Stimulated activated CD4-positive, alpha-beta T cell treated with anti-CD3 and anti-CD28 coated beads, Interleukin-2, amount 100 ng/mL, for 24 hours (primary cell): ENCODE measurements around the gene SRSF3.
"Not testable (repeated sequence)": the region's sequence is repeated elsewhere in the genome, so short reads cannot be mapped to it uniquely, and the experiment has no call there.

Source experiments
- DNase-seq, 2 donors: peaks; one replicate each; pipeline ENCODE4 v3.0.0-alpha.2; 2020

Gene SRSF3

DNA sequence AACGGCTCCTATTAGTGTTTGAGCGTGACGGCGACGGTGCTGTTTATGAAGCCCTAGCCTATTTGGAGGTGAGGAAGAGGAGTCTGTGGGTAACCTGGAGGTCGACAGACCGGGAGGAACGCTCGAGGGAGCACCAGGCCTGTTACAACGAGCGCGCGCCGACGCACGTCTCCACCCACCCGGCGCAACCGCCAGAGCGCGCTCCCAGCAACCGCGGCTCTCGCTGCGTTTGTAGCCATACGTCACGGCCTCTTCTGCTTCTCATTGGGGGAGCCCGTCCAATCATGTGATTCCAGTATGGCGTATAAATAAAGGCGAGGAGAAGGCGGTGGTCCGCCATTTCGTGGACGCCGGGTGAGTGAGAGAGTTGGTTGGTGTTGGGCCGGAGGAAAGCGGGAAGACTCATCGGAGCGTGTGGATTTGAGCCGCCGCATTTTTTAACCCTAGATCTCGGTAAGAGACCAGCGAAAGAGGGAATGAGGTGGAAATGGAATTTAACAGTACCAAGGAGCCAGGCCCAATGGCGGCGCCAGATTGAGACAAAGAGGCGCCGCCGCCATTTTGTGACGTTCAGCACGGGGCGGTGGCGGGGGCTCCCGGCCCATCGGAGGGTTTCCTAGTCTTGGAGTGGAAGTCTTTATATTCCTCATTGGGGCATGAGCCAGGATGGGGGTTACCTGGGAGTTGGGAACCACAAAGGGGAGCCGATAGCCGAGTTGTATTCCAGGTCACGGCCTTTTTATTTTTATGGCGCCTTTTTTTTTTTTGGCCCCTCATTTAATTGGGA lies at the start of gene SRSF3:
Gene SRSF3, plus strand, starts transcription at position 334 of the 787 bp plus-strand sequence. CDS start 2,401 bp downstream, outside the sequence.
- peak; percentile 91 to 92 for DNase-seq

DNA sequence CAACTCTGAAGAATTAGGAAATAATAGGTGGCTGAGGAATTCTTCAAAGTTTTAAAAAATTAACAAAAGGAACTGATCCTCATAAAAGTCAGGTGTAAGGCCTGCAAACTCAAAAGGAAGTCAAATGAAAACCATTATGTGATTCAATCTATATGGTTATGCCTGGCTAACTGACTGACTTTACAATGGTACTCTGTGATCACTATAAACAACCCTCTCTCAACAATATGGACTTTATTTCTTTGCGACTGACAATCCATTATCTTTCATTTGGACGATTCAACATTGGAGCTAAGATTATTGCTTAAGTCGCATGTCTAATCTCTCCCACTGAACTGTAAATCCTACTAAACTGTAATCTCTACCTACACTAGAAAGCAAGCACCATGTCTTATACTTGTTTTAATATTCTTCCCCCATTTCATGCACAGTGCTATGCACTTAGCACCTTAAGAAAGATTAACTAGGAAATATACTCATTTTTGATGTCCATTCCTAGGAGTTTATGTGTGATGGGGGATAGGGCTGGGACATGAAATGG lies 48.3 kb upstream of the SRSF3 start:
- DNase-seq = no peak

DNA sequence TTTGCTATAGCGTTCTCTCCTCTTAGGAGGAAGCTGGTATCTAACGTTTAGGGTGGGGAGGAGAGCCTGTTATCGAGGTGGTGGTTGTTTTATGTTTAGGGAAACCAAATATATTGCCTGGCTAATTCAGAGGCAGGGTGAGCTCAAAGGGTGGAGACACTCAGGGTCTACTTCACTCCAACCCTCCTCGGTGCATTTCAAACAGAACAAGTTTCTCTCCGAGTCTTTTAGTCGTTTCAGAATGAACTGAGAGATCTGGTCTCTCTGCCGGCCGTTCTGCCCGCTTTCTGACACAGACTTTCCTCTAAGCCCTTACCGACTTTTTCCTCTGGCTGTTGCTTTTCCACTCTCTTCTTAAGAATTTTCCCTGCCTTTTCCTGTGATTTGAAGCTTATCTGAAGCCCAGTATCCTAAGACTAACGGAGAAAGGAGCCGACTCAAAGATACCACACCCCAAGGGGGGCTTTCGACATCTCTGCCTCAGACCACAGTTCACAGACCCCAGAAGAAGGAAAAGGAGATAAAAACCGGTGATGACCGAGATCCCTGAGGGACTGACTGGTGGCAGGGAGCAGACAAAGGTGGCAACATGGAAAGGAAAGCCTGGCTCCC lies 47.7 kb upstream of the SRSF3 start:
- peak in 1 of 2 donors; percentile 32 for DNase-seq

DNA sequence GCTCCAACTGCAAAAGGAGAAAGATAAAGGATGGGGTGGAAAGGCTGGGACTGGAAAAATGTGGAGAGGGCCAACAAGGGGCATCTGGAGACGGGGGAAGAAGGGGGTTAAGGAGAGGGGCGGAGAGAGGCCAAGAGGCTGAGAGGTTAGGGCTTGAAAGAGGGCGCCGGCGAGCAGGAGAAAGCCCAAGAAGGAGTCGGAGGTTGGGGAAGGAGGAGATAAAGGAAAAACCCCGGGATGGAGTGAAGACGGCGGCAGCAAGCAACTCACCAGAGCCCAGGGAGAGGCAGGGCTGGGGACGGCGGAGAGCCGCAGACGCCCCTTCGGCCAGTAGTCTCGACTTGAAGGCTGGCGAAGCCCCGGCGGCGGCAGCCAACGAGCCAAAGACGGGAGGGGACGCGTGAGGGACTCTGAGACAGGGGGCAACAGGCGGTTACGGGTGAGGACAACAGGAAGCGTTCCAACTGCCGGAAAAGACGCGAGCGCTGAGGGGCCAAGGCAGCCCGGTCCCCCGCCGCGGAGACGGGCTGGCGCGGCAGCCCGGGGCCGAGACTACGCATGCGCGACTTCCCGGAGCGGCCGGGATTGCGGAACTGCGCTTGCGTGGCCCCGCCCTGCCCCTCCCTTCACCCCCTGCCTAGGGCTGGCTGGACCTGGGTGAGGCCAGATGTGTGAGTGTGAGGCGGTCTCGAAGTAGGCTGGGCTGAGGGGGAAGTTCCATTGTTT lies 47.1 kb upstream of the SRSF3 start, which contains the start of gene STK38:
Gene STK38, minus strand, starts transcription at position 560 of the 726 bp plus-strand sequence. CDS start 7,277 bp downstream, outside the sequence.
- DNase-seq = peak; percentile 95 to 96

DNA sequence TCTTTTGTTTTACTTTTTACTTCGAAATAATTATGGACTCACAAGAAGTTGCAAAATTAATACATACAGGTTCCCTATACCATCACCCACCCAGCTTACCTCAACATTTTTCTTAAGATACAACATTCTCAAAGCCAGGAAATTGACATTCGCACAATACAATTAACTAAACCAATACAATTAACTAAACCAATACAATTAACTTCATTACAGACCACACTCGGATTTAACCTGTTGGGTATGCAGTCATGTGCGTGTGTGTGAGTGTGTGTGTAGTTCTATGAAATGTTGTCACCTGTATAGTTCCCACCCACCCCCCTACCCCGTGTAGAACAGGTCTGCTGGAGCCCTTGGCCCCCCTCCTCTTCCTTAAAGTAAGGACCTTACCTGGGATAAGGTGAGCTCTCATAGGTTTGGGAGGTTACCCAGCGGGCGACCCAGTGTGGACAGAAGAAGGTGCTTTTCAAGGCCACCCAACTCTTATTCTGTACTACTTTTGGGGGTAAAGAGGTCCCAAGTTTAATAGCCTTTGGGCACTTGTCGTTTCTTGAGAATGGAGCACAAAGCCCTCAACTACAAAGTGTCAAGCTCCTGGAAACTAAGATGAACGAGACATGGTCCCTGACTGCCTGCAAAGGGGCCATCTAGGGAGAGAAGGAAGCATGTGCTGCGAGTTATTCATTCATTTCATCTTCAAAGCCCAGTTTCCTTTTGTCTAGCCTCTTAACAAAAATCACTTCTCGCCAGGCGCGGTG lies 46.3 kb upstream of the SRSF3 start:
- peak in 1 of 2 donors; percentile 26 for DNase-seq

DNA sequence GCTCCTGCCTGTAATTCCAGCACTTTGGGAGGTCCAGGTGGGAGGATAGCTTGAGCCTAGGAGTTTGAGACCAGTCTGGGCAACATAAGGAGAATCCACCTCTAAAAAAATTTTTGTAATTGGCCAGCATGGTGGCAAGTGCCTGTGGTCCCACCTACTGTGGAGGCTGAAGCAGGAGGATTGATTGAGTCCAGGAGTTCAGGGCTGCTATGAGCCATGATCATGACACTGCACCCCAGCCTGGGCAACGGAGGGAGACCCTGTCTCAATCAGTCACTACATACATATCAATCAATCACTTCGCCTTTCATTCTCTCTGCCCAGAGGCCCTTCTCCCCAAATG lies 45.8 kb upstream of the SRSF3 start:
- DNase-seq = no peak

DNA sequence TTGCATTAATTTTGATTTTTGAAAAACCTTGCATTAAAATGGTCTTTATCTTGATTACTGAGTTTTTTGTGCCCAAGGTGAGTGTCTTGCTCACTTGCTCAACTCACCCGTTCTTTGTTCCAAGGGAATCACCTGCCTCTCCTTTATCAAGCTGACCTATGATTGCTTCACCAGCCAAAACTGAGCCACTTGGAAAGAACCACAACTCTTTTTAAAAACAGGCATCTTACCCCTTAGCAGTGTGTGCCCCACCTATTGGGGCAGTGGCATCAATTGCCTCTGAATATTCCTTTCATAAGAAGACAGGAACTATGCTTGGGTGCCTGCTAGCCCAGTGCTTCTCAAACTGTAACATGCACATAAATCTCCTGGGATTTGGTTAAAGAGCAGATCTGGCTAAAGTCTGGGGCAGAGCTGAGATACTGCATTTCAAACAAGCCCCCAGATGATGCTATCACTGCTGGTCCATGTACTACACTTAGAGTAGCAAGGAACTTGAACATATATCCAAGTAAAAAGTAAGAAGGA lies 43.6 kb upstream of the SRSF3 start:
- DNase-seq = no peak

DNA sequence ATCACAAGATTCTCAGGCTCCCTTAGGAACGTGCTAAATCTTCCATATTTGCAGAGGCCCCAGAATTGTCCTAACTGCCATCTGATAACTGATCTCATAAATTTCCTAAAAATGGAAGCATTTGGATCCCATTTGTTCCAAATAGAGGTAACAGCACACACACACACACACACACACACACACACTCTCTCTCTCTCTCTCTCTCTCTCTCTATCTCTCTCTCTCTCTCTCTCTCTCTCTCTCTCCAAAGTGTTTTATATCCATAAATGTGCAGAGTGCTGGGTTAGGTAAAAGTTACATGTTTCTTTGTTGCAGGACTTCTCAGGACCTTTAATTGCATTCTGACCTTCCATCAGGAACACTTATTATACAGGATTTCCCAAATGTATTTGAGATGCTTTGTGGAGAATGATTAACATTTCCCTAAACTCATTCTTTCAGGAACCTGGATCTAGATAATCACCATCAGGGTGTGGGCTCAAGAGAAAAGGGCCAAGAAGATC lies 38.4 kb upstream of the SRSF3 start:
- no peak for DNase-seq

DNA sequence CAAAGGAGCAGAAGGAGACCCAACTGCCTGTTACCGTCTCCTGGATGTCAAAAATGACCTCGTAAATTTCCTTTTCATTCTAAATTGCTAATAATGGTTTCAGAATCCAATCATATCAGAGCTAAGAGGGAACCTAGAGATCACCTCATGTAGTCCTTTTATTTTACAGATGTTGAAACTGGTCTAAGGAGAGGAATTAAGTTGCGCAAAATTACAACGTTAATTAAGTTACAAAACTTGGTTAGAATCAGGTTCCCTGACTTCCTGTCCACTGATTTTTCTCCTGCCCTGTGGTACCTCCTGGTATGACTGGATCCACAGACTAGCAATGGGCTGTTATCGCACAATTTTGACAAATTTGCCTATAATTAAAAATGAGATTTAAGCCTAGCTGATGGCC lies 37.9 kb upstream of the SRSF3 start:
- DNase-seq = no peak

DNA sequence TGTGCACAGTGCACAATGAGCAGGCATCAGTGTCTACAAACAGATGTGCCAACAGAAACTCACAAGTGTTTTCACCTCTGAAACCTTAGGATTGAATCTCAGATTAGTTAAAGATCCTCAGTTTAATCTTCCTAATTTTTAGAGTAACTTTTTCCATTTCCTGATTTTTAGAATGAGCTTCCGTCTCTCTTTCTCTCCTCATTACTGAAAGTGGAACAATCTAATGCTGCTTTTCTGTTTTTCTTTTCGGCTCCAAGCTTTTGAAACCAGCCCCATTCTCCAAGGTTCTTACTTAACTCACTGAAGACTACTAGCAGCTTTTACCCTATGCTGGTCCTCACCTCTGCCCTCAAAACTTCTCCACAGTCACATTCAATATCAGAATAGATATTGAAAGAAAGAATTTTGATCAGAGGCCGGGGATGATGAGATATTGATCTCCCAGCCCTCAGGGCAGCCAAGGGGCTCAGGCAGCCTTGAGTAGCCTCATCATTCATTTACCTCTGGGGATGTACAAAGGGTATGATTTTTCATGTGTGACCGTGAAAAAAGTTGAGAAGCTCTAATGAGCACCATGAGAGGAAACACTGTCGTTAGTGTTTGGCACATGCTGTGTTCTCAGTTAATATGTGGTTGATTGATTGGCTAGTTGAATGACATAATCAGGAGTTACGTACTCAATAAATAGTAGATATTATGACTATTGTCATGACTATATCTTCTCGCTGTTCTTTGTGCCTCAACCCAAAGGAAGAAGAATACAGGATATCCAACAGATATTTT lies 35.0 kb upstream of the SRSF3 start:
- no peak for DNase-seq

DNA sequence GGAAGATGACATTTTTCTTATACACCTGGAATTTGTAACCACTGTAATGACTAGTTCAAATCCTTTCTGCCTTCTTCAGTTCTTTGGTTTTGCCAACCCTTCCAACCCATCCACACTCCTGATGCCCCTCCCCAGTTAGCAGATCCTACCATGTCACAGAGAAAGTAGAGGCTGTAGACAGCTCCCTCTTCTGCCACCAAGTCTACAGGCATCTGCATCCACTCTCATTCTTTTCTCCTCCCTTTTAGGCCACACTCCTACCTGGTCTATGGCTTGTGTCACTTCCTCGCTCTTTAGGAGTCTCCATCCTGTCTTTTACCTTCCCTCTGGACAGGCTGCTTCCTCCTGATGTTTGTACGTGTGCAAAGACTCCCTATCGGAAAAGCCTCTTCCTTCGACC lies 33.3 kb upstream of the SRSF3 start:
- DNase-seq = no peak

DNA sequence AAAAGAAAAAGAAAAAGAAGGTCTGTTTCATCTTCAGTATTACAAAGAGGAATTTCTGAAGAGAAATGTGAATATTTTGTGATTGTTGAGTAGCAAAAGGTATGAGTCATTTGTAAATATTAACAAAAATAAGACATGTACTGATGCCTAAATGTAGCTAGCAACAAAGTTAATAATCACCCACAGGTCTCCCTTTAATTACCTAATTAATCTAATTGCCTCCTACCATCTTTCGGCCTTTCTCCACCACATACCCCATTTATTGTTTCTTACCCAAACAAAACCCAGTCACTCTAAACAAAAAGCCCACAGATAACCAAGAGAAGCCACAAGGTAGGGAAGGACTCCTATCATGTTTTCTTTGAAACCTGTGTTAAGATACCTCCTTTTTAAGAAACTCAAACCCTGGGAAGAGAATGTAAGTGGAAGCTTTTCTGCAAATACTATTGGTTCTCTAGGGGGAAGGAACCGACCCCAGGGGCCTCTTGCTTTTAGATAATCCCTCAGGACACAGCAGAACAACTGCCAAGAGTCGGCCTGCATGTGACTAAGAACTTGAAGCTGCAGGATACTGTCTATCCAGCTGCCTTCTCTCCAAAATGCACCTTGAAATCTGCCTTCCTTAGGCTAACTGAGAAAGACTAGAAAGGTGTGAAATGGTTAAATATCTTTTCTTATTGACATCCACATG lies 30.8 kb upstream of the SRSF3 start:
- no peak for DNase-seq

DNA sequence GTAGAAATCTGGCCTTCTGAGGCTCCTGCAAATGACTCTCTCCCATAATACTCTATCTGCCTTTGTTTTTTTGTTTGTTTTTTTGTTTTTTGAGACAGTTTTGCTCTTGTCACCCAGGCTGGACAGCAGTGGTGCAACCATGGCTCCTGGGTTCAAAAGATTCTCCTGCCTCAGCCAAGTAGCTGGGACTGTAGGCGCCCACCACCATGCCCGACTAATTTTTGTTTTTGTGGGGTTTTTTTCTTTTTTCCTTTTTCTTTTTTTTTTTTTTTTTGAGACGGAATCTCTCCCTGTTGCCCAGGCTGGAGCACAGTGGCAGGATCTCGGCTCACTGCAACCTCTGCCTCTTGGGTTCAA lies 30.3 kb upstream of the SRSF3 start:
- DNase-seq = no peak

DNA sequence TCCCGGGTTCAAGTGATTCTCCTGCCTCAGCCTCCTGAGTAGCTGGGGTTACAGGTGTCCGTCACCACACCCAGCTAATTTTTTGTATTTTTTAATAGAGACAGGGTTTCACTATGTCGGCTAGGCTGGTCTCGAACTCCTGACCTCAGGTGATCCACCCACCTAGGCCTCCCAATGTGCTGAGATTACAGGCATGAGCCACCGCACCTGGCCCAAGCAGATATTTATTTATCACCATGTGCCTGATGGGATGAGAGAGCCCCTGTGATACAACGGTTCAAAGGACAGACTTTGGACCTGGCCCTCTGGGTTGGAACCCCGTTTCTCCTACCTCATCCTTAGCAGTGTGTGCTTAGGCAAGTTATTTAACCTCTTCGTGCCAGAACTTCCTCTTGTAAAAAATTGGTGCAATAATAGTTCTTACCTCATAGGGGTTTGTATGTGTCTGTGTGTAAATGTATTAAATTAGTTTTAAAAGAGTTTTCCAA lies 27.7 kb upstream of the SRSF3 start:
- no peak for DNase-seq

DNA sequence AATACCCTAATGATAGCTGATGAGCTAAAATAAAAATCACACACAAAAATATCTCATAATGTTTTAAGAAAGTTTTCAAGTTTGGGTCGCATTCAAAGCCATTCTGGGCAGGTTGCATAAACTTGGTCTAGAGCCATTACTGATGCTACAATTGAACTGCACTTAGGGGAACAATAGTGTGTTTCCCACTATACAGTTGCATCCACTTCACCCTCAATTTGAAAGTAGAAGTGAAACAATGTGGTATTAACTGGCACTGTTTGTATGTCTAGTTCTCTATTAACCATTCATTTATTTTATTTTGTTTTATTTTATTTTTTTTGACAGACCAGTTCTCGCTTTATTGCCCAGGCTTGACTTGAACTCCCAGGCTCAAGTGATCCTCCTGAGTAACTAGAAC lies 23.9 kb upstream of the SRSF3 start:
- no peak for DNase-seq

DNA sequence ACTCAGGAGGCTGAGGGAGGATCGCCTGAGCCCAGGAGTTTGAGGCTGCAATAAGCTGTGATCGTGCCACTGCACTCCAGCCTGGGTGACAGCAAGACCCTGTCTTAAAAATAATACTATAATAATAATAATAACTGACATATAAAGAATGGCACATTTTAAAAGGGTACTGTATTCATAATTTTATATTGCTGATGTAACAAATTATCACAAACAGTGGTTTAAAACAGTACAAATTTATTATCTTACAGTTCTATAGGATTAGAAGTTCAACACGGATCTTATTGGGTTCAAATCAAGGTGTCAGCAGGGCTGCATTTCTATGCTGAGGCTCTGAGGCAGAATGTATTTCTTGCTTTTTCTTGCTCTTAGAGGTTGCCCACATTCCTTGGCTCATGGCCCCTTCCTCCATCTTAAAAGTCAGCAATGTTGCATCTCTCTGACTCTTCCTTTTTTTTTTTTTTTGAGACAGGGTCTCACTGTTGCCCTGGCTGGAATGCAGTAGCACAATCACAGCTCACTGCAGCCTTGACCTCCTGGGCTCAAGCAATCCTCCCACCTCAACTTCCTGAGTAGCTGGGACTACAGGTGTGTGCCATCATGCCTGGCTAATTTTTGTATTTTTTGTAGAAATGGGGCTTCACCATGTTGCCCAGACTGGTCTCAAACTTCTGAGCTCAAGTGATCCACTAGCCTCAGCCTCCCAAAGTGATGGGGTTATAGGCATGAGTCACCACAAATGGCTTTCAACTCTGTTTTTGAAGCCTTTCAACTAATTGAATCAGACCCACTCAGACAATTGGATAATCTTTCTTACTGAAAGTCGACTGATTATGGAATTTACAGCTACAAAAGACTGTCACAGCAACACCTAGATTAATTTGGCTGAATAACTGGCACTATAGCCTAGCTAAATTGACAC lies 22.8 kb upstream of the SRSF3 start:
- DNase-seq = no peak

DNA sequence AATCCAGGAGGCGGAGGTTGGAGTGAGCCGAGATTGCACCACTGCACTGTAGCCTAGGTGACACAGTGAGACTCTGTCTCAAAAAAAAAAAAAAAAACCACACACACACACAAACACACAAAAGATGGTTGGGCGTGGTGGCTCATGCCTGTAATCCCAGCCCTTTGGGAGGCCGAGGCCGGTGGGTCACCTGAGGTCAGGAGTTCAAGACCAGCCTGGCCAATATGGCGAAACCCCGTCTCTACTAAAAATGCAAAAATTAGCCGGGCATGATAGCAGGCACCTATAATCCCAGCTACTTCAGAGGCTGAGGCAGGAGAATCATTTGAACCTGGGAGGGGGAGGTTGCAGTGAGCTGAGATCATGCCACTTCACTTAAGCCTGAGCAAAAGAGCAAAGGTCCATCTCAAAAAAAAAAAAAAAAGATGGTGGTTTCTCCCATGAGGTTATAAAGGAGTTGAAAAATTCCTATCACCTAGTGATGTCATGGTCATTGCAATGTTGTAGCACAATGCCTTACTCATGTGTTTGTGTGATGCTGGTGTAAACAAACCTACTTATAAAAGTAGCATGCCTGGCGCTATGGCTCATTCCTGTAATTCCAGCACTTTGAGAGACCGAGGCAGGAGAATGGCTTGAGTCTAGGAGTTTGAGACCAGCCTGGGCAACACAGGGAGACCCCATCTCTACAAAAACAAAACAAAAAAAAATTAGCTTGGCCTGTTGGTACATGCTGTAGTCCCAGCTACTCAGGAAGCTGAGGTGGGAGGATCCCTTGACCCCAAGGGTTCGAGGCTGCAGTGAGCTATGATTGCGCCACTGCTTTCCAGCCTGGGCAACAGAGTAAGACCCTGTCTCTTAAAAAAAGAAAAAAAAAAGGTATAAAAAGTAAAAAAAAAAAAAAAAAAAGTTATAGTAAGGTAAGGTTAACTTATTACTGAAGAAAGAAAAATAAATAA lies 21.5 kb upstream of the SRSF3 start:
- not testable (repeated sequence) for DNase-seq

DNA sequence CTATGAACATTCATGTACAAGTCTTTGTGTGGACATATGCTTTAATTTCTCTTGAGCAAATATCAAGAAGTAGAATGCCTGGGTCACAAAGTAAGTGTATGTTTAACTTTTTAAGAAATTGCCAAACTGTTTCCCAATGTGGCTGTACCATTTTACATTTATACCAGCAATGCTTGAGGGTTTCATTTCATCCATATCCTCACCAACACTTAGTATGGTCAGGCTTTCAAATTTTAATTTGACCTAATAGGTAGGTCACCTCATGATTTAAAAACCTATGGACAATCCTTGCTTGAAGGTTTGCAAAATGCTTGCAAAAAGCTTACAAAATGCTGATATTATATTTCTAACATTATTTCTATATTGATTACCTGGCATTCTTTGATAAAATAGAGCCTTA lies 19.5 kb upstream of the SRSF3 start:
- no peak for DNase-seq
